Gastrocnemius medialis (tissue), 4 donors: ENCODE results near the gene TMCO4.

Experiments
- POLR2A ChIP-seq, 2 donors: fragments of 450-650 bp; IDR thresholded peaks; one replicate each; pipeline ENCODE4 v1.6.1; 2017; ENCODE audit warnings: antibody characterized with exemption in 2 of 2, mild to moderate bottlenecking in 2 of 2, moderate library complexity in 2 of 2
- TF ChIP-seq, protein P1 (sequence below), 5 experiments: fragments of 450-650 bp in 3 of 5; fragments of 200-600 bp in 2 of 5; sonication (generic) in 2 of 5; IDR thresholded peaks in 4 of 5; conservative IDR thresholded peaks in 1 of 5; 1 replicate in 4 of 5; 2 replicates in 1 of 5; pipeline ENCODE4 v1.5.1; 2016 to 2019; ENCODE audit warnings: antibody characterized with exemption in 5 of 5, mild to moderate bottlenecking in 3 of 5, moderate library complexity in 3 of 5

- TF ChIP-seq, protein P1, sequence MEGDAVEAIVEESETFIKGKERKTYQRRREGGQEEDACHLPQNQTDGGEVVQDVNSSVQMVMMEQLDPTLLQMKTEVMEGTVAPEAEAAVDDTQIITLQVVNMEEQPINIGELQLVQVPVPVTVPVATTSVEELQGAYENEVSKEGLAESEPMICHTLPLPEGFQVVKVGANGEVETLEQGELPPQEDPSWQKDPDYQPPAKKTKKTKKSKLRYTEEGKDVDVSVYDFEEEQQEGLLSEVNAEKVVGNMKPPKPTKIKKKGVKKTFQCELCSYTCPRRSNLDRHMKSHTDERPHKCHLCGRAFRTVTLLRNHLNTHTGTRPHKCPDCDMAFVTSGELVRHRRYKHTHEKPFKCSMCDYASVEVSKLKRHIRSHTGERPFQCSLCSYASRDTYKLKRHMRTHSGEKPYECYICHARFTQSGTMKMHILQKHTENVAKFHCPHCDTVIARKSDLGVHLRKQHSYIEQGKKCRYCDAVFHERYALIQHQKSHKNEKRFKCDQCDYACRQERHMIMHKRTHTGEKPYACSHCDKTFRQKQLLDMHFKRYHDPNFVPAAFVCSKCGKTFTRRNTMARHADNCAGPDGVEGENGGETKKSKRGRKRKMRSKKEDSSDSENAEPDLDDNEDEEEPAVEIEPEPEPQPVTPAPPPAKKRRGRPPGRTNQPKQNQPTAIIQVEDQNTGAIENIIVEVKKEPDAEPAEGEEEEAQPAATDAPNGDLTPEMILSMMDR (IDR thresholded peaks at IDR 0.05 in 4 of 5, conservative IDR thresholded peaks at IDR 0.05 in 1 of 5) = no peak
- TF ChIP-seq POLR2A (IDR thresholded peaks at IDR 0.05) = no peak
Measured at GRCh38 chr1:19770436-19771190, 29.1 kb downstream of the TMCO4 start.
